HepG2 (cell line): ENCODE data around the gene ABCA3. TPM values are rescaled to one million over a fixed set of nuclear protein-coding genes. Genes with fewer than 3 reads are reported as not detected.

Source experiments
- ATAC-seq: fragments of 200-7000 bp; cut with Tn5 transposase; 3 replicates; pipeline ENCODE4 v1.9.1; 2020; ENCODE audit warnings: mild to moderate bottlenecking, moderate library complexity
- BruUV-seq: library from RNA; stranded (reverse); fragments of 400-500 nt; replicated peaks from 2 replicates; lab custom pipeline; 2021; lab: Mats Ljungman, UMichigan
- CTCF ChIA-PET: fragments of 300-600 bp; formaldehyde crosslinking; extraction: SDS; loops from one replicate; lab custom pipeline; 2021; ENCODE audit warnings: low total read pairs, inconsistent platforms, low intra/inter-chr PET ratio; lab: Yijun Ruan, JAX
- POLR2A ChIA-PET: fragments of 350-600 bp; sonication (Branson Sonifier 250); formaldehyde crosslinking; loops from one replicate; lab custom pipeline; 2020; ENCODE audit warnings: antibody characterized with exemption, inconsistent platforms; lab: Yijun Ruan, JAX
- DNase-seq: peaks from one replicate; pipeline ENCODE4 v3.0.0-alpha.2; 2015; ENCODE audit warnings: low spot score
- FAIRE-seq: peaks from 3 replicates; lab custom pipeline; 2011; peaks lifted over from hg19 to GRCh38; lab: Jason Lieb, UNC
- H2AFZ ChIP-seq: one replicate; pipeline ENCODE4 v1.6.1; 2011; ENCODE audit warnings: low read length, inconsistent platforms
- H3K27ac ChIP-seq: fragments of 300-600 bp; 3 replicates; pipeline ENCODE4 v1.8.0; 2011; ENCODE audit warnings: mixed run types, mild to moderate bottlenecking, mixed read lengths, low read length, inconsistent platforms; ENCODE audit not compliant: insufficient read depth; ENCODE audit errors: extremely low read length
- H3K27me3 ChIP-seq, 2 experiments: fragments of 200-600 bp in 1 of 2; 2 replicates in 1 of 2; 3 replicates in 1 of 2; pipeline versions ENCODE4 v1.6.0 to v1.8.0; 2011; ENCODE audit warnings: low read length in 2 of 2, mild to moderate bottlenecking in 2 of 2, moderate library complexity in 2 of 2, inconsistent platforms in 1 of 2; ENCODE audit not compliant: insufficient read depth in 2 of 2, control insufficient read depth in 1 of 2
- H3K36me3 ChIP-seq, 2 experiments: fragments of 200-600 bp in 1 of 2; replicated peaks in 1 of 2; 2 replicates in 1 of 2; 3 replicates in 1 of 2; pipeline versions ENCODE4 v1.5.1 to v1.8.0; 2011; ENCODE audit warnings: low read length in 2 of 2, inconsistent platforms in 1 of 2; ENCODE audit not compliant: insufficient read depth in 2 of 2, control insufficient read depth in 1 of 2
- H3K4me1 ChIP-seq: 2 replicates; pipeline ENCODE4 v1.5.1; 2012; ENCODE audit warnings: low read length, inconsistent platforms; ENCODE audit not compliant: insufficient read depth
- H3K4me2 ChIP-seq: 2 replicates; pipeline ENCODE4 v1.6.0; 2011; ENCODE audit warnings: low read depth, low read length, inconsistent platforms
- H3K4me3 ChIP-seq, 3 experiments: fragments of 200-600 bp in 1 of 3; sonication (generic), shearing (Covaris generic) in 1 of 3; replicated peaks in 1 of 3; 2 replicates each; pipeline ENCODE4 v1.5.1; 2011 to 2016; ENCODE audit warnings: low read length in 3 of 3, inconsistent platforms in 2 of 3, low read depth in 2 of 3, mild to moderate bottlenecking in 2 of 3, control low read depth in 1 of 3, mixed read lengths in 1 of 3; ENCODE audit not compliant: insufficient read depth in 1 of 3
- H3K79me2 ChIP-seq: one replicate; pipeline ENCODE4 v1.6.1; 2011; ENCODE audit warnings: low read length, inconsistent platforms; ENCODE audit not compliant: insufficient read depth
- H3K9ac ChIP-seq: 2 replicates; pipeline ENCODE4 v1.6.0; 2011; ENCODE audit warnings: mild to moderate bottlenecking, low read depth, low read length, inconsistent platforms; ENCODE audit not compliant: insufficient read depth
- H3K9me3 ChIP-seq: 2 replicates; pipeline ENCODE4 v1.5.1; 2012; ENCODE audit warnings: mild to moderate bottlenecking, low read length
- H4K20me1 ChIP-seq: 2 replicates; pipeline ENCODE4 v1.6.0; 2011; ENCODE audit warnings: inconsistent platforms, mild to moderate bottlenecking, low read length, moderate library complexity; ENCODE audit not compliant: insufficient read depth
- AGO2 ChIP-seq: fragments of 200-400 bp; formaldehyde crosslinking; optimal IDR thresholded peaks from 2 replicates; pipeline ENCODE3; 2017; ENCODE audit warnings: mild to moderate bottlenecking, low read depth, low read length, moderate library complexity
- DNMT1 ChIP-seq: sonication (generic); formaldehyde crosslinking; IDR thresholded peaks from 2 replicates; pipeline ENCODE4 v1.5.1; 2020; ENCODE audit warnings: mild to moderate bottlenecking, missing genetic modification reagents
- EEA1 ChIP-seq: sonication (generic); formaldehyde crosslinking; IDR thresholded peaks from 2 replicates; pipeline ENCODE4 v1.5.1; 2020; ENCODE audit warnings: mild to moderate bottlenecking, missing genetic modification reagents, borderline replicate concordance
- FOSL2 ChIP-seq: sonication (generic); formaldehyde crosslinking; IDR thresholded peaks from 2 replicates; pipeline ENCODE4 v1.4.0; 2020; ENCODE audit warnings: missing genetic modification reagents
- FOXA3 ChIP-seq: IDR thresholded peaks from 2 replicates; pipeline ENCODE4 v1.6.1; 2016; ENCODE audit warnings: missing genetic modification reagents, missing compliant biosample characterization
- FOXO1 ChIP-seq: sonication (generic); formaldehyde crosslinking; IDR thresholded peaks from 2 replicates; pipeline ENCODE4 v1.4.0; 2020; ENCODE audit warnings: missing genetic modification reagents
- KDM4B ChIP-seq: sonication (generic); formaldehyde crosslinking; IDR thresholded peaks from 2 replicates; pipeline ENCODE4 v1.4.0; 2020; ENCODE audit warnings: missing genetic modification reagents
- KDM6A ChIP-seq: IDR thresholded peaks from 2 replicates; pipeline ENCODE4 v1.6.1; 2016; ENCODE audit warnings: low read depth
- MAF1 ChIP-seq: sonication (generic); formaldehyde crosslinking; IDR thresholded peaks from 2 replicates; pipeline ENCODE4 v1.5.0; 2020; ENCODE audit warnings: missing genetic modification reagents, borderline replicate concordance
- MIXL1 ChIP-seq: IDR thresholded peaks from 2 replicates; pipeline ENCODE4 v1.6.1; 2016
- NBN ChIP-seq: fragments of 450-650 bp; conservative IDR thresholded peaks from 2 replicates; pipeline ENCODE4 v1.6.1; 2017
- POLR2G ChIP-seq: fragments of 200-400 bp; formaldehyde crosslinking; IDR thresholded peaks from 2 replicates; pipeline ENCODE4 v1.6.1; 2018; ENCODE audit warnings: mild to moderate bottlenecking, low read depth, low read length, moderate library complexity
- SALL2 ChIP-seq: sonication (generic); formaldehyde crosslinking; IDR thresholded peaks from 2 replicates; pipeline ENCODE4 v1.8.1; 2023; ENCODE audit warnings: mild to moderate bottlenecking, missing genetic modification reagents, inconsistent platforms
- SMARCE1 ChIP-seq: fragments of 450-650 bp; IDR thresholded peaks from 2 replicates; pipeline ENCODE4 v1.6.1; 2017; ENCODE audit warnings: borderline replicate concordance
- SRY ChIP-seq: sonication (generic); formaldehyde crosslinking; IDR thresholded peaks from 2 replicates; pipeline ENCODE4 v1.8.0; 2022; ENCODE audit warnings: mild to moderate bottlenecking, missing genetic modification reagents
- ZNF678 ChIP-seq: sonication (generic); formaldehyde crosslinking; IDR thresholded peaks from 2 replicates; pipeline ENCODE4 v1.4.0; 2020; ENCODE audit warnings: mild to moderate bottlenecking, missing genetic modification reagents
- WGBS: methylation state at CpG from one replicate; pipeline ENCODE4 v1.1.6; 2017; ENCODE audit warnings: low lambda C conversion rate; 5-methylcytosine and 5-hydroxymethylcytosine counted together
- in situ Hi-C: cut with HindIII; loops from 2 replicates; pipeline ENCODE4 v1.10.0; 2017; ENCODE audit warnings: low pct_unique_long_range_greater_than_20kb; ENCODE audit not compliant: extremely low pct_ligation_motif_present
- intact Hi-C: fragments of 100-400 bp; cut with micrococcal nuclease; formaldehyde crosslinking; loops from one replicate; pipeline ENCODE4 v1.10.0; 2022; ENCODE audit not compliant: unreplicated experiment
- polyA plus RNA-seq, 8 experiments: library from polyadenylated mRNA; depleted of rRNA in 3 of 8; stranded (reverse) in 7 of 8; unstranded in 1 of 8; fragments of >200 nt; fragmentation: Illumina TruSeq in 4 of 8; extraction: Trizol in 4 of 8; gene quantifications; 2 replicates each; pipeline versions ENCODE4 v1.2.1 to v1.2.3, GENCODE V29; 2011 to 2016; ENCODE audit warnings: low read depth in 4 of 8, missing spikeins in 1 of 8, mixed read lengths in 1 of 8; ENCODE audit not compliant: insufficient read depth in 1 of 8
- total RNA-seq, 5 experiments: library from RNA; depleted of rRNA; stranded (reverse); fragments of >200 nt; fragmentation: Illumina TruSeq; extraction: Trizol; gene quantifications; 2 replicates each; pipeline ENCODE4 v1.2.3, GENCODE V29; 2016; ENCODE audit warnings: low read depth in 1 of 5
- TF ChIP-seq, protein P1 (sequence below): sonication (generic); formaldehyde crosslinking; conservative IDR thresholded peaks from 2 replicates; pipeline ENCODE4 v1.8.0; 2022; ENCODE audit warnings: mild to moderate bottlenecking, moderate library complexity, missing genetic modification reagents
- TF ChIP-seq, protein P2 (sequence below): sonication (generic); formaldehyde crosslinking; IDR thresholded peaks from 2 replicates; pipeline ENCODE4 v1.4.0; 2020; ENCODE audit warnings: missing genetic modification reagents, borderline replicate concordance
- TF ChIP-seq, protein P3 (sequence below): sonication (generic); formaldehyde crosslinking; conservative IDR thresholded peaks from 2 replicates; pipeline ENCODE4 v1.4.0; 2020; ENCODE audit warnings: mild to moderate bottlenecking, missing genetic modification reagents, moderate library complexity

ABCA3 gene
- total and polyA plus RNA-seq, 2 of the 13 experiments (the other 11 are each of a cell fraction or from before 2014, with no cell fraction given): 0.60 to 1.5 TPM

DNA sequence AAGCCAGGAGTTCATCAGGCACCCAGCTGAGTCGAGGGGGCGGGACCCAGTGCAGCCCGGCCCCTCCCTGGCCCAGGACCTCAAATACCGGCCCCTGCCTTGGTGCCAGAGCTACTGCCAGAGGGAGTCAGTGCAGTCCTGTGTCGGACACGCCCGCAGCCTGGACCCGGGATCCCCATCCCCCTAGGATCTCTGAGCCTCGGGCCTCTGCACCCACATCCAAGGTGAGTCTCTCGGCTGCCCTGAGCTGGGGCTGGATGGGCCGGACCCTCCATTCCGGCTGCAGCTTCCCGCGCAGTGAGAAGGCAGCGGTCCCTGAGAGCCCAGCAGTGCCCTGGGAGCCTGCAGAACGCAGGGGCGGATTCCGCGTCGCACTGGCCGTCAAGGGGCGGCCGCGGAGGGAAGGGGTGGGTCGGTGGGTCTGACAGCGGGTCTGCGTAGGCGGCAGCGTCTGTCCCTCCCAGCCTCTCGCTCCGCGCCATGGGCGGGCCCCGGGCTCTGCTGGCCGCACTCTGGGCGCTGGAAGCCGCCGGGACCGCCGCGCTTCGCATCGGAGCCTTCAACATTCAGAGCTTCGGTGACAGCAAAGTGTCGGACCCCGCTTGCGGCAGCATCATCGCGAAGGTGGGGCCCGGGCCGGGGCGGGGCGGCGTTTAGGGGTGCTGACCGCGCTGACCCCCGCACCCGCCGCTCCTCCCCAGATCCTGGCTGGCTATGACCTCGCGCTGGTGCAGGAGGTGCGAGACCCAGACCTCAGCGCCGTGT lies 104.0 kb downstream of the ABCA3 start, which contains the start of gene DNASE1L2:
TSS of gene DNASE1L2 (plus strand) at position 108 of the 765 bp plus-strand sequence. CDS start at position 481, 373 bp downstream.
- 0 out of 2 replicates have a peak, but pooled peaks cover 2% of the 10 kb centered on the region for H4K20me1 ChIP-seq
- in situ Hi-C loops: no loop called here
- FAIRE-seq (no peak), DNase-seq (no peak), ATAC-seq (peak; percentile 18)
- 65% methylated on average over 16 of the region's 64 CpGs for WGBS
- no peak within 1 kb of the TSS for H3K27ac ChIP-seq
- no peak within 1 kb of the TSS for H2AFZ ChIP-seq
- H3K27me3 ChIP-seq: no peaks in the 10 kb centered on the region
- CTCF ChIA-PET: no interaction called here
- H3K4me2 ChIP-seq: peak within 1 kb of the TSS; percentile 53
- POLR2A ChIA-PET: interaction anchor here (1.0 kb wide), 1 partner anchor 10 kb away, joined by 3 read pairs; no protein-coding TSS in a partner anchor
- H3K9ac ChIP-seq: no peak within 1 kb of the TSS
- H3K79me2 ChIP-seq: no peaks in the 10 kb centered on the region
- peak within 1 kb of the TSS in 2 of 3 experiments; percentile 28 to 55; a peak in 3 of 6 replicates for H3K4me3 ChIP-seq
- intact Hi-C loops: no loop called here
- no peaks in the 10 kb centered on the region for H3K9me3 ChIP-seq
- peaks cover 31% of the 10 kb centered on the region for H3K4me1 ChIP-seq
- no TSS peak for BruUV-seq
- peaks cover 6 to 16% of the 10 kb centered on the region in 2 experiments; a peak in 3 of 5 replicates for H3K36me3 ChIP-seq
- TF ChIP-seq, protein P1, sequence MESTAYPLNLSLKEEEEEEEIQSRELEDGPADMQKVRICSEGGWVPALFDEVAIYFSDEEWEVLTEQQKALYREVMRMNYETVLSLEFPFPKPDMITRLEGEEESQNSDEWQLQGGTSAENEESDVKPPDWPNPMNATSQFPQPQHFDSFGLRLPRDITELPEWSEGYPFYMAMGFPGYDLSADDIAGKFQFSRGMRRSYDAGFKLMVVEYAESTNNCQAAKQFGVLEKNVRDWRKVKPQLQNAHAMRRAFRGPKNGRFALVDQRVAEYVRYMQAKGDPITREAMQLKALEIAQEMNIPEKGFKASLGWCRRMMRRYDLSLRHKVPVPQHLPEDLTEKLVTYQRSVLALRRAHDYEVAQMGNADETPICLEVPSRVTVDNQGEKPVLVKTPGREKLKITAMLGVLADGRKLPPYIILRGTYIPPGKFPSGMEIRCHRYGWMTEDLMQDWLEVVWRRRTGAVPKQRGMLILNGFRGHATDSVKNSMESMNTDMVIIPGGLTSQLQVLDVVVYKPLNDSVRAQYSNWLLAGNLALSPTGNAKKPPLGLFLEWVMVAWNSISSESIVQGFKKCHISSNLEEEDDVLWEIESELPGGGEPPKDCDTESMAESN (CRISPR knock-in tag): 0 out of 2 replicates have a peak, but pooled peaks have one; percentile 39
- TF ChIP-seq, protein P2, sequence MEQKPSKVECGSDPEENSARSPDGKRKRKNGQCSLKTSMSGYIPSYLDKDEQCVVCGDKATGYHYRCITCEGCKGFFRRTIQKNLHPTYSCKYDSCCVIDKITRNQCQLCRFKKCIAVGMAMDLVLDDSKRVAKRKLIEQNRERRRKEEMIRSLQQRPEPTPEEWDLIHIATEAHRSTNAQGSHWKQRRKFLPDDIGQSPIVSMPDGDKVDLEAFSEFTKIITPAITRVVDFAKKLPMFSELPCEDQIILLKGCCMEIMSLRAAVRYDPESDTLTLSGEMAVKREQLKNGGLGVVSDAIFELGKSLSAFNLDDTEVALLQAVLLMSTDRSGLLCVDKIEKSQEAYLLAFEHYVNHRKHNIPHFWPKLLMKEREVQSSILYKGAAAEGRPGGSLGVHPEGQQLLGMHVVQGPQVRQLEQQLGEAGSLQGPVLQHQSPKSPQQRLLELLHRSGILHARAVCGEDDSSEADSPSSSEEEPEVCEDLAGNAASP (CRISPR knock-in tag): no peak
- TF ChIP-seq KDM4B (CRISPR knock-in tag) (no peak), MAF1 (CRISPR knock-in tag) (no peak), SMARCE1 (no peak), EEA1 (CRISPR knock-in tag) (no peak), DNMT1 (CRISPR knock-in tag) (no peak), KDM6A (CRISPR knock-in tag) (no peak), AGO2 (peak; percentile 75), NBN (no peak), FOSL2 (CRISPR knock-in tag) (no peak), SALL2 (CRISPR knock-in tag) (no peak), FOXO1 (CRISPR knock-in tag) (no peak), MIXL1 (CRISPR knock-in tag) (no peak), ZNF678 (no peak), POLR2G (peak; percentile 33; the same call in 1 of the 2 replicates), SRY (CRISPR knock-in tag) (0 out of 2 replicates have a peak, but pooled peaks have one; percentile 35), FOXA3 (CRISPR knock-in tag) (no peak)
- TF ChIP-seq, protein P3, sequence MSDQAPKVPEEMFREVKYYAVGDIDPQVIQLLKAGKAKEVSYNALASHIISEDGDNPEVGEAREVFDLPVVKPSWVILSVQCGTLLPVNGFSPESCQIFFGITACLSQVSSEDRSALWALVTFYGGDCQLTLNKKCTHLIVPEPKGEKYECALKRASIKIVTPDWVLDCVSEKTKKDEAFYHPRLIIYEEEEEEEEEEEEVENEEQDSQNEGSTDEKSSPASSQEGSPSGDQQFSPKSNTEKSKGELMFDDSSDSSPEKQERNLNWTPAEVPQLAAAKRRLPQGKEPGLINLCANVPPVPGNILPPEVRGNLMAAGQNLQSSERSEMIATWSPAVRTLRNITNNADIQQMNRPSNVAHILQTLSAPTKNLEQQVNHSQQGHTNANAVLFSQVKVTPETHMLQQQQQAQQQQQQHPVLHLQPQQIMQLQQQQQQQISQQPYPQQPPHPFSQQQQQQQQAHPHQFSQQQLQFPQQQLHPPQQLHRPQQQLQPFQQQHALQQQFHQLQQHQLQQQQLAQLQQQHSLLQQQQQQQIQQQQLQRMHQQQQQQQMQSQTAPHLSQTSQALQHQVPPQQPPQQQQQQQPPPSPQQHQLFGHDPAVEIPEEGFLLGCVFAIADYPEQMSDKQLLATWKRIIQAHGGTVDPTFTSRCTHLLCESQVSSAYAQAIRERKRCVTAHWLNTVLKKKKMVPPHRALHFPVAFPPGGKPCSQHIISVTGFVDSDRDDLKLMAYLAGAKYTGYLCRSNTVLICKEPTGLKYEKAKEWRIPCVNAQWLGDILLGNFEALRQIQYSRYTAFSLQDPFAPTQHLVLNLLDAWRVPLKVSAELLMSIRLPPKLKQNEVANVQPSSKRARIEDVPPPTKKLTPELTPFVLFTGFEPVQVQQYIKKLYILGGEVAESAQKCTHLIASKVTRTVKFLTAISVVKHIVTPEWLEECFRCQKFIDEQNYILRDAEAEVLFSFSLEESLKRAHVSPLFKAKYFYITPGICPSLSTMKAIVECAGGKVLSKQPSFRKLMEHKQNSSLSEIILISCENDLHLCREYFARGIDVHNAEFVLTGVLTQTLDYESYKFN (CRISPR knock-in tag): no peak
